ENCODE measurements around the gene PIP4K2C.

DNA sequence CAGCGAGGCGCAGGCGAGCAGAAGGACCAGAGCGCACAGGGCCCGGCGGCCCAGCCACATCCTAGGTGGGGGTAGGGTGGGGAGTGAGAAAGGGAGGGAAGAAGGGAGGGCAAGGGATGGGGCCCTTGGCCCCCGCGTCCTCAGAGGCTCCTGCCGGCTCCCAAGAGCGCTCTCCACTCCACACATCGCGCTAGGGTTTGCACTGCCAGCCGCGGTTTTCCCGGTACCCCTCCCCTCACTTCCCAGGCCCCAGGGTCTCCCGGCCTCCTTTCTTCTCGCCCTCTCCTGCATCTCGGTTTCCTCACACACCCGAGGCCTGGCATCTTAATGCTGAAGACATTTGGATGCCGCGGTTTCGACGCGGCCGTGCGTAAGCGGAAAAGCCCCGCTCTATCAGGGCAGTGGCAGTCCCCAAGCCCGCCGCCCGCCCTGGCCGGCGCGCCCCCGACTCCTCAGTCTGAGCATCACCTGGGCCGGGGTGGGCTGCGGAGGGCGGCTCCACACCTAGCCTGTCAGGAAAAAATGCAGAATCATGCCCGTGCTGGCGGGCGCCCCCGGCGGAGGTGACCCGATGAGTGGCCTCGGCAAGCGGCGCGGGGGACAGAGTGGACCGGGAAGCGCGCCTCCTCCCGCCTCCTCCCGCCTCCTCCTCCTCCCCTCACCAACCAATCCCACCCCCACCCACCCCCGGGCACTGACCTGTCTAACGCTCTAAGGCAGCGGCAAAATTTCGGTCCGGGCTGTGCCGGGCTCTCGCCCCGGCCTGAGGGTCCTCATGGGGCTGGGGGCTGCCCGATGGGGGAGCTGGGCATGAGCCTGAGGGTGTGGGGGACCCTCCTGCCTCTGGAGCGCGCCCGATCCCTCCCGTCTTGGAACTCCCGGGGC lies 41.3 kb downstream of the PIP4K2C start:
- no peak for TF ChIP-seq POLR2A (IDR thresholded peaks at IDR 0.05; ENCODE audit: extremely low read depth, insufficient read length)
- TF ChIP-seq, protein P1, sequence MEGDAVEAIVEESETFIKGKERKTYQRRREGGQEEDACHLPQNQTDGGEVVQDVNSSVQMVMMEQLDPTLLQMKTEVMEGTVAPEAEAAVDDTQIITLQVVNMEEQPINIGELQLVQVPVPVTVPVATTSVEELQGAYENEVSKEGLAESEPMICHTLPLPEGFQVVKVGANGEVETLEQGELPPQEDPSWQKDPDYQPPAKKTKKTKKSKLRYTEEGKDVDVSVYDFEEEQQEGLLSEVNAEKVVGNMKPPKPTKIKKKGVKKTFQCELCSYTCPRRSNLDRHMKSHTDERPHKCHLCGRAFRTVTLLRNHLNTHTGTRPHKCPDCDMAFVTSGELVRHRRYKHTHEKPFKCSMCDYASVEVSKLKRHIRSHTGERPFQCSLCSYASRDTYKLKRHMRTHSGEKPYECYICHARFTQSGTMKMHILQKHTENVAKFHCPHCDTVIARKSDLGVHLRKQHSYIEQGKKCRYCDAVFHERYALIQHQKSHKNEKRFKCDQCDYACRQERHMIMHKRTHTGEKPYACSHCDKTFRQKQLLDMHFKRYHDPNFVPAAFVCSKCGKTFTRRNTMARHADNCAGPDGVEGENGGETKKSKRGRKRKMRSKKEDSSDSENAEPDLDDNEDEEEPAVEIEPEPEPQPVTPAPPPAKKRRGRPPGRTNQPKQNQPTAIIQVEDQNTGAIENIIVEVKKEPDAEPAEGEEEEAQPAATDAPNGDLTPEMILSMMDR (IDR thresholded peaks at IDR 0.05; ENCODE audit: low read depth, low read length), result no peak

All from NB4 (cell line).